Neural progenitor cell (in vitro differentiated cells): ENCODE measurements around the gene L3MBTL2. TPM values are rescaled to one million over a fixed set of nuclear protein-coding genes. Genes with fewer than 3 reads are reported as not detected.
"Not testable (repeated sequence)": the region's sequence is repeated elsewhere in the genome, so short reads cannot be mapped to it uniquely, and the experiment has no call there.

Experiments
- DNase-seq: peaks from one replicate; pipeline ENCODE4 v3.0.0-alpha.2; 2016; ENCODE audit warnings: low spot score
- H2AFZ ChIP-seq: fragments of 200-600 bp; sonication (generic); replicated peaks from 2 replicates; pipeline ENCODE4 v1.6.1; 2016; ENCODE audit warnings: antibody characterized with exemption
- H3F3A ChIP-seq: fragments of 200-600 bp; sonication (generic); 2 replicates; pipeline ENCODE4 v1.6.1; 2016; ENCODE audit warnings: antibody characterized with exemption, low read depth
- H3K27ac ChIP-seq: fragments of 200-600 bp; sonication (generic); 2 replicates; pipeline ENCODE4 v1.5.1; 2016; ENCODE audit warnings: mild to moderate bottlenecking
- H3K27me3 ChIP-seq: fragments of 200-600 bp; sonication (generic); 2 replicates; pipeline ENCODE4 v1.6.1; 2016; ENCODE audit warnings: mild to moderate bottlenecking, moderate library complexity
- H3K36me3 ChIP-seq: fragments of 200-600 bp; sonication (generic); 2 replicates; pipeline ENCODE4 v1.5.1; 2016
- H3K4me1 ChIP-seq: fragments of 200-600 bp; sonication (generic); 2 replicates; pipeline ENCODE4 v1.6.1; 2016; ENCODE audit warnings: mixed run types
- H3K4me2 ChIP-seq: fragments of 200-600 bp; sonication (generic); 2 replicates; pipeline ENCODE4 v1.6.1; 2016
- H3K4me3 ChIP-seq: fragments of 200-600 bp; sonication (generic); 2 replicates; pipeline ENCODE4 v1.5.1; 2016
- H3K79me2 ChIP-seq: fragments of 200-600 bp; sonication (generic); 2 replicates; pipeline ENCODE4 v1.6.1; 2016; ENCODE audit warnings: low read depth
- H3K9ac ChIP-seq: fragments of 200-600 bp; sonication (generic); 2 replicates; pipeline ENCODE4 v1.6.1; 2016
- H3K9me3 ChIP-seq: fragments of 200-600 bp; sonication (generic); 2 replicates; pipeline ENCODE4 v1.5.1; 2016; ENCODE audit warnings: low read depth
- H4K20me1 ChIP-seq: fragments of 200-600 bp; sonication (generic); 2 replicates; pipeline ENCODE4 v1.6.1; 2016; ENCODE audit warnings: low read depth
- H3K27ac Mint-ChIP-seq: 3 replicates; pipeline ENCODE4 v1.8.0; 2021; ENCODE audit warnings: mixed read lengths
- H3K27me3 Mint-ChIP-seq: 2 replicates; pipeline ENCODE4 v1.8.0; 2022; ENCODE audit warnings: low read depth, mild to moderate bottlenecking, inconsistent platforms, moderate library complexity, mixed read lengths; ENCODE audit not compliant: insufficient read depth
- H3K36me3 Mint-ChIP-seq: 3 replicates; pipeline ENCODE4 v1.8.0; 2021; ENCODE audit warnings: mixed read lengths
- H3K4me1 Mint-ChIP-seq: 3 replicates; pipeline ENCODE4 v1.8.0; 2021; ENCODE audit warnings: mixed read lengths
- H3K4me3 Mint-ChIP-seq: 3 replicates; pipeline ENCODE4 v1.8.0; 2021; ENCODE audit warnings: mild to moderate bottlenecking, moderate library complexity, mixed read lengths
- H3K9me3 Mint-ChIP-seq: 3 replicates; pipeline ENCODE4 v1.8.0; 2020; ENCODE audit warnings: mixed read lengths
- EZH2 ChIP-seq: fragments of 200-600 bp; sonication (generic); IDR thresholded peaks from 2 replicates; pipeline ENCODE4 v1.6.1; 2017; ENCODE audit warnings: antibody characterized with exemption, mild to moderate bottlenecking, moderate library complexity
- EZH2phosphoT487 ChIP-seq: fragments of 200-600 bp; sonication (generic); IDR thresholded peaks from 2 replicates; pipeline ENCODE4 v1.6.1; 2017; ENCODE audit warnings: antibody characterized with exemption
- total RNA-seq: library from RNA; depleted of rRNA; stranded (reverse); fragments of >200 nt; gene quantifications from 2 replicates; pipeline ENCODE4 v1.2.3, GENCODE V29; 2015; ENCODE audit warnings: low replicate concordance
- TF ChIP-seq, protein P1 (sequence below): fragments of 200-600 bp; sonication (generic); IDR thresholded peaks from 2 replicates; pipeline ENCODE4 v1.5.1; 2017; ENCODE audit warnings: antibody characterized with exemption, mild to moderate bottlenecking

Gene L3MBTL2
- total RNA-seq, 1 donor from 2014 or later: 14.4 TPM

DNA sequence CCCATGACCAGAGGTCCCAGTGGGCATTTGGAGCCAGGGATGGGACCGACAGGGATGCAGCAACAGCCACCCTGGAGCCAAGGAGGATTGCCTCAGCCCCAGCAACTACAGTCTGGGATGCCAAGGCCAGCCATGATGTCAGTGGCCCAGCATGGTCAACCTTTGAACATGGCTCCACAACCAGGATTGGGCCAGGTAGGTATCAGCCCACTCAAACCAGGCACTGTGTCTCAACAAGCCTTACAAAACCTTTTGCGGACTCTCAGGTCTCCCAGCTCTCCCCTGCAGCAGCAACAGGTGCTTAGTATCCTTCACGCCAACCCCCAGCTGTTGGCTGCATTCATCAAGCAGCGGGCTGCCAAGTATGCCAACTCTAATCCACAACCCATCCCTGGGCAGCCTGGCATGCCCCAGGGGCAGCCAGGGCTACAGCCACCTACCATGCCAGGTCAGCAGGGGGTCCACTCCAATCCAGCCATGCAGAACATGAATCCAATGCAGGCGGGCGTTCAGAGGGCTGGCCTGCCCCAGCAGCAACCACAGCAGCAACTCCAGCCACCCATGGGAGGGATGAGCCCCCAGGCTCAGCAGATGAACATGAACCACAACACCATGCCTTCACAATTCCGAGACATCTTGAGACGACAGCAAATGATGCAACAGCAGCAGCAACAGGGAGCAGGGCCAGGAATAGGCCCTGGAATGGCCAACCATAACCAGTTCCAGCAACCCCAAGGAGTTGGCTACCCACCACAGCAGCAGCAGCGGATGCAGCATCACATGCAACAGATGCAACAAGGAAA lies 27.3 kb upstream of the L3MBTL2 start:
- H3K4me2 ChIP-seq: no peak overlapping the region

DNA sequence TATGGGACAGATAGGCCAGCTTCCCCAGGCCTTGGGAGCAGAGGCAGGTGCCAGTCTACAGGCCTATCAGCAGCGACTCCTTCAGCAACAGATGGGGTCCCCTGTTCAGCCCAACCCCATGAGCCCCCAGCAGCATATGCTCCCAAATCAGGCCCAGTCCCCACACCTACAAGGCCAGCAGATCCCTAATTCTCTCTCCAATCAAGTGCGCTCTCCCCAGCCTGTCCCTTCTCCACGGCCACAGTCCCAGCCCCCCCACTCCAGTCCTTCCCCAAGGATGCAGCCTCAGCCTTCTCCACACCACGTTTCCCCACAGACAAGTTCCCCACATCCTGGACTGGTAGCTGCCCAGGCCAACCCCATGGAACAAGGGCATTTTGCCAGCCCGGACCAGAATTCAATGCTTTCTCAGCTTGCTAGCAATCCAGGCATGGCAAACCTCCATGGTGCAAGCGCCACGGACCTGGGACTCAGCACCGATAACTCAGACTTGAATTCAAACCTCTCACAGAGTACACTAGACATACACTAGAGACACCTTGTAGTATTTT lies 26.6 kb upstream of the L3MBTL2 start:
- Mint-ChIP-seq H3K27me3 (peaks cover 4% of the 10 kb centered on the region), H3K4me1 (no peaks in the 10 kb centered on the region), H3K4me3 (no peak overlapping the region), H3K36me3 (peaks cover 35% of the 10 kb centered on the region), H3K27ac (no peak overlapping the region), H3K9me3 (no peaks in the 10 kb centered on the region)
- Histone ChIP-seq H4K20me1 (peaks cover 13% of the 10 kb centered on the region), H3K4me2 (no peak overlapping the region), H3K27ac (no peak overlapping the region), H3K27me3 (no peaks in the 10 kb centered on the region), H3K79me2 (no peaks in the 10 kb centered on the region), H3K4me1 (no peaks in the 10 kb centered on the region), H3K36me3 (peaks cover 21% of the 10 kb centered on the region), H2AFZ (no peak overlapping the region), H3K9ac (no peak overlapping the region), H3F3A (peaks cover 38% of the 10 kb centered on the region), H3K4me3 (no peak overlapping the region), H3K9me3 (no peaks in the 10 kb centered on the region)
- TF ChIP-seq, protein P1, sequence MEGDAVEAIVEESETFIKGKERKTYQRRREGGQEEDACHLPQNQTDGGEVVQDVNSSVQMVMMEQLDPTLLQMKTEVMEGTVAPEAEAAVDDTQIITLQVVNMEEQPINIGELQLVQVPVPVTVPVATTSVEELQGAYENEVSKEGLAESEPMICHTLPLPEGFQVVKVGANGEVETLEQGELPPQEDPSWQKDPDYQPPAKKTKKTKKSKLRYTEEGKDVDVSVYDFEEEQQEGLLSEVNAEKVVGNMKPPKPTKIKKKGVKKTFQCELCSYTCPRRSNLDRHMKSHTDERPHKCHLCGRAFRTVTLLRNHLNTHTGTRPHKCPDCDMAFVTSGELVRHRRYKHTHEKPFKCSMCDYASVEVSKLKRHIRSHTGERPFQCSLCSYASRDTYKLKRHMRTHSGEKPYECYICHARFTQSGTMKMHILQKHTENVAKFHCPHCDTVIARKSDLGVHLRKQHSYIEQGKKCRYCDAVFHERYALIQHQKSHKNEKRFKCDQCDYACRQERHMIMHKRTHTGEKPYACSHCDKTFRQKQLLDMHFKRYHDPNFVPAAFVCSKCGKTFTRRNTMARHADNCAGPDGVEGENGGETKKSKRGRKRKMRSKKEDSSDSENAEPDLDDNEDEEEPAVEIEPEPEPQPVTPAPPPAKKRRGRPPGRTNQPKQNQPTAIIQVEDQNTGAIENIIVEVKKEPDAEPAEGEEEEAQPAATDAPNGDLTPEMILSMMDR: no peak
- no peak for TF ChIP-seq EZH2
- TF ChIP-seq EZH2phosphoT487: no peak
- DNase-seq: no peak

More for the DNA sequence above, 27.3 kb upstream of the L3MBTL2 start:
- H3K4me1 Mint-ChIP-seq: no peaks in the 10 kb centered on the region
- no peak overlapping the region for H3K27ac Mint-ChIP-seq
- H3K9me3 Mint-ChIP-seq: no peaks in the 10 kb centered on the region
- Histone ChIP-seq H3K79me2 (no peaks in the 10 kb centered on the region), H3K36me3 (peaks cover 23% of the 10 kb centered on the region), H4K20me1 (peaks cover 13% of the 10 kb centered on the region), H3F3A (peaks cover 37% of the 10 kb centered on the region), H2AFZ (no peak overlapping the region), H3K4me3 (no peak overlapping the region), H3K27me3 (no peaks in the 10 kb centered on the region), H3K4me1 (no peaks in the 10 kb centered on the region), H3K27ac (no peak overlapping the region), H3K9me3 (no peaks in the 10 kb centered on the region), H3K9ac (no peak overlapping the region)
- H3K27me3 Mint-ChIP-seq: peaks cover 4% of the 10 kb centered on the region
- no peak for DNase-seq
- peaks cover 40% of the 10 kb centered on the region for H3K36me3 Mint-ChIP-seq
- TF ChIP-seq EZH2phosphoT487 (no peak), EZH2 (no peak)
- TF ChIP-seq, protein P1: no peak
- peak overlapping the region; percentile 60 for H3K4me3 Mint-ChIP-seq

DNA sequence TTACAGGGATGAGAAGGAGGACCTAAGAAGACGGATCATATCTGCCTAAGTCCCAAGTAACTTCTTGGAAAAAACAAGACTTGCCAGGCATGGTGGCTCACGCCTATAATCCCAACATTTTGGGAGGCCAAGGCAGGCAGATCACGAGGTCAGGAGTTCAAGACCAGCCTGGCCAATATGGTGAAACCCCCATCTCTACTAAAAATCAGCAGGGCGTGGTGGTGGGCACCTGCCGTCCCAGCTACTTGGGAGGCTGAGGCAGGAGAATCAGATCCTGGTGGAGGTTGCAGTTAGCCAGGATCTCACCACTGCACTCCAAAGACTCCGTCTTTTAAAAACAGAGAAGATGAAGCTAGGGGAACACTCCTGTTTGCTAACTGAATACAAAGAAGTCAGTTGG lies 24.8 kb upstream of the L3MBTL2 start:
- not testable (repeated sequence) for H3K27me3 Mint-ChIP-seq, H4K20me1 ChIP-seq, H3K27ac Mint-ChIP-seq, H3K4me2 ChIP-seq, H3K9ac ChIP-seq, H3K9me3 Mint-ChIP-seq, H3K4me1 ChIP-seq, DNase-seq, H3K4me1 Mint-ChIP-seq, H3K4me3 Mint-ChIP-seq, H3K9me3 ChIP-seq, H2AFZ ChIP-seq, H3K4me3 ChIP-seq, H3K27me3 ChIP-seq, H3K79me2 ChIP-seq
- peaks cover 28% of the 10 kb centered on the region for H3K36me3 Mint-ChIP-seq
- peaks cover 11% of the 10 kb centered on the region for H3K36me3 ChIP-seq
- H3F3A ChIP-seq: peaks cover 34% of the 10 kb centered on the region
- H3K27ac ChIP-seq: peak overlapping the region; percentile 21

DNA sequence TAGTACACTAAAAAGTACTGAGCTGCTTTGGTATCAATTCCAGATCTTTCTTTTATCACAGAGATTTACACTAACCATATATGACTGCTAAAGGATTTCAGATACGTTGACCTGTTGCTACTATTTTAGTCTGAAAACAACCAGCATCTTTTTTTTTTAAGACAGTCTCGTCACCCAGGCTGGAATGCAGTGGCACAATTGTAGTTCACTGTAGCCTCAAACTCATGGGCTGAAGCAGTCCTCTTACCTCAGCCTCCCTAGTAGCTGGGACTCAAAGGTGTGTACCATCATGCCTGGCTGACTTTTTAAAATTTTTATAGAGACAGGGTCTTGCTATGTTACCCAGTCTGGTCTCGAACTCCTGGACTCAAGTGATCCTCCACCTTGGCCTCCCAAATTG lies 24.2 kb upstream of the L3MBTL2 start:
- H3F3A ChIP-seq: peaks cover 32% of the 10 kb centered on the region
- no peak overlapping the region for H2AFZ ChIP-seq
- H3K27me3 Mint-ChIP-seq: peaks cover 4% of the 10 kb centered on the region
- H3K4me2 ChIP-seq: no peak overlapping the region
- no peak overlapping the region for H3K4me3 ChIP-seq
- TF ChIP-seq EZH2 (no peak), EZH2phosphoT487 (no peak)
- TF ChIP-seq, protein P1: no peak
- no peak overlapping the region for H3K27ac Mint-ChIP-seq
- H3K4me1 Mint-ChIP-seq: no peaks in the 10 kb centered on the region
- no peak for DNase-seq
- peaks cover 10% of the 10 kb centered on the region for H3K36me3 ChIP-seq
- no peaks in the 10 kb centered on the region for H3K9me3 Mint-ChIP-seq
- H3K79me2 ChIP-seq: no peaks in the 10 kb centered on the region
- H3K4me3 Mint-ChIP-seq: no peak overlapping the region
- H3K9me3 ChIP-seq: no peaks in the 10 kb centered on the region
- H3K27ac ChIP-seq: peak overlapping the region; percentile 21
- no peaks in the 10 kb centered on the region for H3K27me3 ChIP-seq
- H3K9ac ChIP-seq: no peak overlapping the region
- no peaks in the 10 kb centered on the region for H3K4me1 ChIP-seq
- H3K36me3 Mint-ChIP-seq: peaks cover 28% of the 10 kb centered on the region
- H4K20me1 ChIP-seq: peaks cover 6% of the 10 kb centered on the region
